Ishikawa (cell line): ENCODE measurements around the gene WWOX.

ENCODE experiments used
- CEBPB ChIP-seq: IDR thresholded peaks from 2 replicates; pipeline ENCODE4 v1.6.1; 2012
- TCF12 ChIP-seq: IDR thresholded peaks from 2 replicates; pipeline ENCODE4 v1.6.1; 2012; ENCODE audit warnings: low read depth
- TF ChIP-seq, protein P1 (sequence below): IDR thresholded peaks from 2 replicates; pipeline ENCODE4 v1.6.1; 2012; ENCODE audit warnings: low read depth, mild to moderate bottlenecking

DNA sequence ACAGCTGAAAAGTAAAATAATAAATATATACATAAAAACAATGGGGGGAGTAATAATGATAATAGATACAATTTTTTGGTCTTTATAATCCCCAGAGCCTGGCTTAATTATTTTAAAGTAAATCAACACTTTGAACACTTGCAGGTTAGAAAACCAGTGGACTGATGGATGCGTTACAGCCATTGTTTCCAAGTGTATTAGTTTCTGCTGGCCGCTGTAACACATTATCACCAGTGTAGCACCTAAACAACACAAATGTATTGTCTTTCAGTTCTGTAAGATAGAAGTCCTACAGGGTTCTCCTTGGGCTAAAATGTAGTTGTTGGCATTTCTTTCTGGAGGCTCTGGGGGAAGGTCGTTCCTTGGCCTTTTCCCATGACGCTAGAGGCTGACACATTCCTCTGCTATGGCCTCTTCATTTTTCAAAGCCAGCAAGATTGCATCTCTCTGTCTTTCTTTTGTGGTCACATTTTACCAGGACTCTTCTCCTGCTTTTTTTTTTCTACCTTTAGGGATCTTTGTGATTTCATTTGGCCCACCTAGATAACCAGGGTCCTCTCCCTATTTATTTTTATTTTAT is 116.8 kb downstream of the WWOX start:
- TF ChIP-seq CEBPB (no peak), TCF12 (no peak)
- TF ChIP-seq, protein P1, sequence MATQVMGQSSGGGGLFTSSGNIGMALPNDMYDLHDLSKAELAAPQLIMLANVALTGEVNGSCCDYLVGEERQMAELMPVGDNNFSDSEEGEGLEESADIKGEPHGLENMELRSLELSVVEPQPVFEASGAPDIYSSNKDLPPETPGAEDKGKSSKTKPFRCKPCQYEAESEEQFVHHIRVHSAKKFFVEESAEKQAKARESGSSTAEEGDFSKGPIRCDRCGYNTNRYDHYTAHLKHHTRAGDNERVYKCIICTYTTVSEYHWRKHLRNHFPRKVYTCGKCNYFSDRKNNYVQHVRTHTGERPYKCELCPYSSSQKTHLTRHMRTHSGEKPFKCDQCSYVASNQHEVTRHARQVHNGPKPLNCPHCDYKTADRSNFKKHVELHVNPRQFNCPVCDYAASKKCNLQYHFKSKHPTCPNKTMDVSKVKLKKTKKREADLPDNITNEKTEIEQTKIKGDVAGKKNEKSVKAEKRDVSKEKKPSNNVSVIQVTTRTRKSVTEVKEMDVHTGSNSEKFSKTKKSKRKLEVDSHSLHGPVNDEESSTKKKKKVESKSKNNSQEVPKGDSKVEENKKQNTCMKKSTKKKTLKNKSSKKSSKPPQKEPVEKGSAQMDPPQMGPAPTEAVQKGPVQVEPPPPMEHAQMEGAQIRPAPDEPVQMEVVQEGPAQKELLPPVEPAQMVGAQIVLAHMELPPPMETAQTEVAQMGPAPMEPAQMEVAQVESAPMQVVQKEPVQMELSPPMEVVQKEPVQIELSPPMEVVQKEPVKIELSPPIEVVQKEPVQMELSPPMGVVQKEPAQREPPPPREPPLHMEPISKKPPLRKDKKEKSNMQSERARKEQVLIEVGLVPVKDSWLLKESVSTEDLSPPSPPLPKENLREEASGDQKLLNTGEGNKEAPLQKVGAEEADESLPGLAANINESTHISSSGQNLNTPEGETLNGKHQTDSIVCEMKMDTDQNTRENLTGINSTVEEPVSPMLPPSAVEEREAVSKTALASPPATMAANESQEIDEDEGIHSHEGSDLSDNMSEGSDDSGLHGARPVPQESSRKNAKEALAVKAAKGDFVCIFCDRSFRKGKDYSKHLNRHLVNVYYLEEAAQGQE = no peak
